ENCODE measurements around the gene SEPTIN2.

- TF ChIP-seq CTCF (IDR thresholded peaks at IDR 0.05) (no peak), POLR2A (IDR thresholded peaks at IDR 0.05) (no peak)
Observed at GRCh38 chr2:241359481-241360045, 43.8 kb downstream of the SEPTIN2 start.

All from uterus (tissue), 2 donors.